Airway epithelial cell (primary cell): ENCODE data around the gene TMPRSS5. TPM values are rescaled to one million over a fixed set of nuclear protein-coding genes. Genes with fewer than 3 reads are reported as not detected.

Source experiments
- total RNA-seq: library from RNA; depleted of rRNA; stranded (reverse); fragments of >200 nt; gene quantifications from 2 replicates; pipeline ENCODE4 v1.2.3, GENCODE V29; 2015

Gene TMPRSS5
- not detected in 2 replicates for total RNA-seq

GRCh38 chr11:113705871-113706655, at the start of gene TMPRSS5:
TSS of gene TMPRSS5 (minus strand) at chr11:113706308. CDS start at chr11:113706224, 84 bp downstream.

Other genes with a start within 250 kb of the TMPRSS5 start
- gene DRD2, start 230.9 kb downstream of the TMPRSS5 start, total RNA-seq, result 0.07 TPM in 1 of 2 replicates, not detected in the other
- 14.9 and 18.4 TPM in 2 replicates for gene ZW10, start 67.4 kb upstream of the TMPRSS5 start, total RNA-seq
- not detected in 2 replicates for gene CLDN25, start 73.5 kb upstream of the TMPRSS5 start, total RNA-seq
- gene USP28, start 169.3 kb upstream of the TMPRSS5 start, total RNA-seq, result 21.6 and 23.8 TPM in 2 replicates
- not detected in 2 replicates for gene HTR3B, start 198.5 kb upstream of the TMPRSS5 start, total RNA-seq